Ishikawa (cell line): ENCODE measurements around the gene ATP11C.

Experiments used
- CEBPB ChIP-seq: IDR thresholded peaks from 2 replicates; pipeline ENCODE4 v1.6.1; 2012
- CREB1 ChIP-seq: IDR thresholded peaks from 2 replicates; pipeline ENCODE4 v1.6.1; 2012; ENCODE audit warnings: low read depth
- EGR1 ChIP-seq: IDR thresholded peaks from 2 replicates; pipeline ENCODE4 v1.6.1; 2012
- EP300 ChIP-seq: IDR thresholded peaks from 2 replicates; pipeline ENCODE4 v1.6.1; 2012; ENCODE audit warnings: borderline replicate concordance
- FOXM1 ChIP-seq: IDR thresholded peaks from 2 replicates; pipeline ENCODE4 v1.6.1; 2012; ENCODE audit warnings: low read depth, borderline replicate concordance
- NFIC ChIP-seq: IDR thresholded peaks from 2 replicates; pipeline ENCODE4 v1.6.1; 2012
- RAD21 ChIP-seq: IDR thresholded peaks from 2 replicates; pipeline ENCODE4 v1.6.1; 2012; ENCODE audit warnings: low read depth
- TAF1 ChIP-seq: IDR thresholded peaks from 2 replicates; pipeline ENCODE4 v1.6.1; 2012; ENCODE audit warnings: low read depth, mild to moderate bottlenecking
- TCF12 ChIP-seq: IDR thresholded peaks from 2 replicates; pipeline ENCODE4 v1.6.1; 2012; ENCODE audit warnings: low read depth
- TEAD4 ChIP-seq: IDR thresholded peaks from 2 replicates; pipeline ENCODE4 v1.6.1; 2012
- YY1 ChIP-seq: IDR thresholded peaks from 2 replicates; pipeline ENCODE4 v1.6.1; 2012; ENCODE audit warnings: low read depth
- ZBTB7A ChIP-seq: IDR thresholded peaks from 2 replicates; pipeline ENCODE4 v1.6.1; 2012; ENCODE audit warnings: low read depth
- TF ChIP-seq, protein P1 (sequence below): IDR thresholded peaks from 2 replicates; pipeline ENCODE4 v1.6.1; 2012
- TF ChIP-seq, protein P2 (sequence below): IDR thresholded peaks from 2 replicates; pipeline ENCODE4 v1.6.1; 2012; ENCODE audit warnings: low read depth, mild to moderate bottlenecking
- TF ChIP-seq, protein P3 (sequence below): IDR thresholded peaks from 2 replicates; pipeline ENCODE4 v1.6.1; 2012

The ATP11C gene

DNA sequence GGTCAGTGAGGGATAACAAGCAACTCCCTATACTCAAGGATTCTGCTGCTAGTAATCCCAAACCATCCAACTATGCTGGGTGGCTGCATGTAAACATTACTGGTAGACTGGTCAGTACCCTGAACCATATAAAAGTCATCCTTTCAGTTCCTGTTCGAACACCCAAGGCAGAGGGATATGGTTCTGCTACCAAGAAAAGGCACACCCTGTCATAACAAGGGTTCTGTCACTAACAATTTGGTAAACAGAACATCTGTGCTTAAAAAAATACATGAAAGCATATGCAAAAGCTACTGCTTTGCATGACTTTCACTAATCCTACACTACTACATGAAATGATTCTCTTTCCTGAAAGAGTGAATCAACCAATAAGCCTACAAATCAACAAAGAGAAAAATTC lies 148.0 kb downstream of the ATP11C start:
- TF ChIP-seq YY1 = no peak

DNA sequence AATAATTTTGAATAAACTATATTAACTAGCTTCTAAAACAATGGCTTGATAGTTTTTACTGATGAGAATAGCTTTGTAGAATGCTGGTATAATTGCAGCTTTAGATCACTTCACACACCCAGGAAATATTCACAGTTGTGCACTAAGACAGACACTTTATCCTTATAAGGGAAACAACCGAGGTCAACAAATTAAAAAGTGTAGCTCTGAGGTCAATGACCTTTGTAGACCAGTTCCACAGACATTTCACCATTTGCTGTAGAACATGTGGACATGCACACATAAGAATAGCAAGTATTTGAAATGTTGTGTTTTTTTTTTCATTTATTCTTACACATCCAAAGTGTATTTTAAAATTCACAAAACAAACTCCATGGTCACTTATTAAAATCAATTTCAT lies 148.9 kb downstream of the ATP11C start:
- TF ChIP-seq, protein P1, sequence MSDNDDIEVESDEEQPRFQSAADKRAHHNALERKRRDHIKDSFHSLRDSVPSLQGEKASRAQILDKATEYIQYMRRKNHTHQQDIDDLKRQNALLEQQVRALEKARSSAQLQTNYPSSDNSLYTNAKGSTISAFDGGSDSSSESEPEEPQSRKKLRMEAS = no peak
- TF ChIP-seq RAD21 (no peak), YY1 (no peak), CEBPB (no peak), TEAD4 (no peak), EP300 (no peak), CREB1 (no peak), NFIC (no peak), TAF1 (no peak), FOXM1 (no peak), EGR1 (no peak), TCF12 (no peak), ZBTB7A (no peak)
- TF ChIP-seq, protein P2, sequence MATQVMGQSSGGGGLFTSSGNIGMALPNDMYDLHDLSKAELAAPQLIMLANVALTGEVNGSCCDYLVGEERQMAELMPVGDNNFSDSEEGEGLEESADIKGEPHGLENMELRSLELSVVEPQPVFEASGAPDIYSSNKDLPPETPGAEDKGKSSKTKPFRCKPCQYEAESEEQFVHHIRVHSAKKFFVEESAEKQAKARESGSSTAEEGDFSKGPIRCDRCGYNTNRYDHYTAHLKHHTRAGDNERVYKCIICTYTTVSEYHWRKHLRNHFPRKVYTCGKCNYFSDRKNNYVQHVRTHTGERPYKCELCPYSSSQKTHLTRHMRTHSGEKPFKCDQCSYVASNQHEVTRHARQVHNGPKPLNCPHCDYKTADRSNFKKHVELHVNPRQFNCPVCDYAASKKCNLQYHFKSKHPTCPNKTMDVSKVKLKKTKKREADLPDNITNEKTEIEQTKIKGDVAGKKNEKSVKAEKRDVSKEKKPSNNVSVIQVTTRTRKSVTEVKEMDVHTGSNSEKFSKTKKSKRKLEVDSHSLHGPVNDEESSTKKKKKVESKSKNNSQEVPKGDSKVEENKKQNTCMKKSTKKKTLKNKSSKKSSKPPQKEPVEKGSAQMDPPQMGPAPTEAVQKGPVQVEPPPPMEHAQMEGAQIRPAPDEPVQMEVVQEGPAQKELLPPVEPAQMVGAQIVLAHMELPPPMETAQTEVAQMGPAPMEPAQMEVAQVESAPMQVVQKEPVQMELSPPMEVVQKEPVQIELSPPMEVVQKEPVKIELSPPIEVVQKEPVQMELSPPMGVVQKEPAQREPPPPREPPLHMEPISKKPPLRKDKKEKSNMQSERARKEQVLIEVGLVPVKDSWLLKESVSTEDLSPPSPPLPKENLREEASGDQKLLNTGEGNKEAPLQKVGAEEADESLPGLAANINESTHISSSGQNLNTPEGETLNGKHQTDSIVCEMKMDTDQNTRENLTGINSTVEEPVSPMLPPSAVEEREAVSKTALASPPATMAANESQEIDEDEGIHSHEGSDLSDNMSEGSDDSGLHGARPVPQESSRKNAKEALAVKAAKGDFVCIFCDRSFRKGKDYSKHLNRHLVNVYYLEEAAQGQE = no peak
- TF ChIP-seq, protein P3, sequence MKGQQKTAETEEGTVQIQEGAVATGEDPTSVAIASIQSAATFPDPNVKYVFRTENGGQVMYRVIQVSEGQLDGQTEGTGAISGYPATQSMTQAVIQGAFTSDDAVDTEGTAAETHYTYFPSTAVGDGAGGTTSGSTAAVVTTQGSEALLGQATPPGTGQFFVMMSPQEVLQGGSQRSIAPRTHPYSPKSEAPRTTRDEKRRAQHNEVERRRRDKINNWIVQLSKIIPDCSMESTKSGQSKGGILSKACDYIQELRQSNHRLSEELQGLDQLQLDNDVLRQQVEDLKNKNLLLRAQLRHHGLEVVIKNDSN = no peak

DNA sequence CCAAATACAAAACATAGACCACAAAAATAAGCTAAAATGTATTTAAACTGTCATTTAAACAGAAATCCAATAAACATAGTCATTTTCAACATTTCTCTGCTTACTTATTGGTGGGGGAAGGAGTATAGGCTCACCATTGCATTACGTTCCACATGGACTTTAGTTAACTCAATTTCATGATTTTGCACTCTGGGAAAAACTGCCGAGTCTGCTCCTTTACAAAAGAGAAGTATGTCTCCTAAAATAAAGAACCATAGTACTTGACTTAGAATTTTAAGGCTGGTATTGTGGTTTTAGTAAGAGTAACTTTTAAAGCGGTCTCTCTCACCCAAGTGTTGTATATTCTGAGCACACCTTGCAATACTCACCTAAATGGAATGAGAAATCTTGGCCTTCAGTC lies 149.8 kb downstream of the ATP11C start:
- TF ChIP-seq TCF12 (no peak), NFIC (no peak), FOXM1 (no peak), EP300 (no peak), CREB1 (no peak)
- TF ChIP-seq, protein P2 = no peak
- TF ChIP-seq, protein P3 = no peak

DNA sequence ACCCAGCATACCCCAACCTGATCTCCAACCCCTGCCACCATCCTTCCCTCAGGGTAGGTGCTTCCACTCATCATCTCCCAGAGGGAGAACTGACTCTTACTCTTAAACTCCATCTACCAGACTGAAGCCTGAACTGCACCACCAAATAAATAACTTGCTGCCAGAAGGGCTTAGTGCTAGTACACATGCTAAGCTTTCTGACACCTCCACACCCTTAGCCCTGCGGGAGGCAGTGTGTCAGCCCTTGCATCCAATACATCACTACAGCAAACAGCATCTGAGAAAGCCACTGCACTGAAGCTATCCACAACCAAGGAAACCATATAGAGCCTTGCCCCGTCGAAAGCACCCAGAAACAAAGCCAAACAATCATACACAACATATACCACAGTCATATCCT lies 156.3 kb downstream of the ATP11C start:
- TF ChIP-seq RAD21 (no peak), TEAD4 (no peak), TCF12 (no peak), YY1 (no peak), NFIC (no peak), ZBTB7A (no peak), EGR1 (no peak), EP300 (no peak), CEBPB (no peak), FOXM1 (no peak), TAF1 (no peak), CREB1 (no peak)
- TF ChIP-seq, protein P3 = no peak
- TF ChIP-seq, protein P1 = no peak
- TF ChIP-seq, protein P2 = no peak
